ENCODE measurements around the gene MCCD1. TPM values are rescaled to one million over a fixed set of nuclear protein-coding genes. Genes with fewer than 3 reads are reported as not detected.

Gene MCCD1
- total RNA-seq, 1 experiment from 2014 or later: not detected

- H3K27ac Mint-ChIP-seq: no peak within 1 kb of the TSS
- ATAC-seq: no peak
- CTCF ChIA-PET: interaction anchor here (0.5 to 3.4 kb wide), 3 partner anchors 13 to 26 kb away, joined by 4 to 25 read pairs (median 21); partner anchors contain the start of gene LST1
Observed at GRCh38 chr6:31572041-31572911, 43.5 kb downstream of the MCCD1 start, which contains the start of gene LTA. LTA (plus strand) TSS chr6:31572289; CDS start chr6:31572743, 454 bp downstream.

GRCh38 chr6:31573239-31574105 lies 44.7 kb downstream of the MCCD1 start:
- CTCF ChIA-PET: interaction anchor here (0.8 to 15.1 kb wide), 10 partner anchors 9 to 76 kb away, joined by 3 to 293 read pairs (median 4); partner anchors contain the start of genes ATP6V1G2, LST1, NCR3 and NFKBIL1

More at GRCh38 chr6:31572041-31572911, 43.5 kb downstream of the MCCD1 start, which contains the start of gene LTA:
- TF ChIP-seq FOXK1 (CRISPR knock-in tag; IDR thresholded peaks at IDR 0.05) (no peak), ZNF671 (CRISPR knock-in tag; IDR thresholded peaks at IDR 0.05) (no peak), JUN (CRISPR knock-in tag; IDR thresholded peaks at IDR 0.05) (no peak), GABPB1 (CRISPR knock-in tag; IDR thresholded peaks at IDR 0.05) (no peak), OVOL2 (CRISPR knock-in tag; IDR thresholded peaks at IDR 0.05; ENCODE audit: borderline replicate concordance) (no peak), ZBTB43 (CRISPR knock-in tag; IDR thresholded peaks at IDR 0.05) (no peak), GTF2I (CRISPR knock-in tag; conservative IDR thresholded peaks at IDR 0.05) (no peak), FOXP1 (CRISPR knock-in tag; IDR thresholded peaks at IDR 0.05; ENCODE audit: borderline replicate concordance) (no peak), PRRX2 (CRISPR knock-in tag; IDR thresholded peaks at IDR 0.05) (no peak), RORB (CRISPR knock-in tag; IDR thresholded peaks at IDR 0.05) (no peak), E2F1 (CRISPR knock-in tag; IDR thresholded peaks at IDR 0.05) (no peak), SP1 (CRISPR knock-in tag; conservative IDR thresholded peaks at IDR 0.05) (no peak), GRHL2 (CRISPR knock-in tag; IDR thresholded peaks at IDR 0.05; ENCODE audit: insufficient replicate concordance, severe bottlenecking) (no peak), TEAD4 (CRISPR knock-in tag; IDR thresholded peaks at IDR 0.05) (no peak), CBFB (CRISPR knock-in tag; IDR thresholded peaks at IDR 0.05; ENCODE audit: low read depth) (no peak), ZNF138 (CRISPR knock-in tag; conservative IDR thresholded peaks at IDR 0.05) (no peak), USF1 (CRISPR knock-in tag; IDR thresholded peaks at IDR 0.05) (no peak)
- POLR2A ChIA-PET: no interaction called here
- no peaks in the 10 kb centered on the region for H3K9me3 Mint-ChIP-seq
- no peak for DNase-seq (ENCODE audit: low spot score)
- H3K36me3 Mint-ChIP-seq: no peaks in the 10 kb centered on the region
- H3K4me1 Mint-ChIP-seq: peaks cover 19% of the 10 kb centered on the region
- H3K4me3 Mint-ChIP-seq: no peak within 1 kb of the TSS
- peaks cover 24% of the 10 kb centered on the region for H3K27me3 Mint-ChIP-seq (ENCODE audit: low read depth)

More at GRCh38 chr6:31573239-31574105, 44.7 kb downstream of the MCCD1 start:
- Mint-ChIP-seq H3K27me3 (ENCODE audit: low read depth) (peaks cover 24% of the 10 kb centered on the region), H3K9me3 (no peaks in the 10 kb centered on the region), H3K27ac (peak overlapping the region; percentile 67; the same call in 1 of the 2 replicates), H3K4me1 (peaks cover 17% of the 10 kb centered on the region), H3K4me3 (no peak overlapping the region), H3K36me3 (no peaks in the 10 kb centered on the region)
- ATAC-seq (no peak), DNase-seq (ENCODE audit: low spot score) (no peak)
- POLR2A ChIA-PET: no interaction called here
- TF ChIP-seq NFE2L1 (CRISPR knock-in tag; IDR thresholded peaks at IDR 0.05) (no peak), E2F1 (CRISPR knock-in tag; IDR thresholded peaks at IDR 0.05) (no peak), ATF1 (CRISPR knock-in tag; IDR thresholded peaks at IDR 0.05) (no peak), OVOL2 (CRISPR knock-in tag; IDR thresholded peaks at IDR 0.05; ENCODE audit: borderline replicate concordance) (no peak), ZNF263 (CRISPR knock-in tag; IDR thresholded peaks at IDR 0.05; ENCODE audit: low read depth) (no peak), GABPB1 (CRISPR knock-in tag; IDR thresholded peaks at IDR 0.05) (no peak)
